Adrenal gland (tissue), 12 donors: ENCODE results near the gene ALDH16A1. TPM values are rescaled to one million over a fixed set of nuclear protein-coding genes. Genes with fewer than 3 reads are reported as not detected.

Experiments
- DNase-seq, 7 donors: peaks; one replicate each; pipeline ENCODE4 v3.0.0-alpha.2; 2019 to 2020
- H3K27ac ChIP-seq, 5 donors: fragments of 200-600 bp; sonication (generic) in 4 of 5; 1 replicate in 3 of 5; 2 replicates in 2 of 5; pipeline versions ENCODE4 v1.5.1 to v1.8.0; 2016 to 2020; ENCODE audit warnings: mild to moderate bottlenecking in 1 of 5
- H3K27me3 ChIP-seq: fragments of 200-600 bp; 2 replicates; pipeline ENCODE4 v1.8.0; 2021
- H3K36me3 ChIP-seq, 2 donors: fragments of 200-600 bp; replicated peaks in 1 of 2; 1 replicate in 1 of 2; 2 replicates in 1 of 2; pipeline versions ENCODE4 v1.5.1 to v1.8.0; 2018 to 2022
- H3K4me1 ChIP-seq, 2 donors: fragments of 200-600 bp; replicated peaks in 1 of 2; 1 replicate in 1 of 2; 2 replicates in 1 of 2; pipeline versions ENCODE4 v1.5.1 to v1.8.0; 2018 to 2021
- H3K4me3 ChIP-seq, 4 donors: fragments of 200-600 bp; sonication (generic) in 3 of 4; one replicate each; pipeline ENCODE4 v1.5.1; 2016 to 2018
- H3K9me3 ChIP-seq, 3 donors: fragments of 200-600 bp; sonication (generic) in 1 of 3; replicated peaks in 1 of 3; 1 replicate in 2 of 3; 2 replicates in 1 of 3; pipeline versions ENCODE4 v1.5.1 to v1.8.0; 2016 to 2021
- POLR2A ChIP-seq, 2 donors: fragments of 450-650 bp; IDR thresholded peaks; one replicate each; pipeline ENCODE4 v1.6.1; 2017; ENCODE audit warnings: antibody characterized with exemption in 2 of 2, mild to moderate bottlenecking in 2 of 2, moderate library complexity in 1 of 2
- WGBS, 4 donors: extraction: QIAGEN DNeasy Blood & Tissue Kit in 2 of 4; methylation state at CpG; one replicate each; pipeline versions ENCODE4 v1.1.5 to v1.1.7; 2013 to 2017; 5-methylcytosine and 5-hydroxymethylcytosine counted together
- intact Hi-C, 2 donors: fragments of 100-400 bp; cut with DNase I; formaldehyde crosslinking; loops; one replicate each; pipeline versions ENCODE4 v1.14.1 to v1.15.0; 2022 to 2023
- polyA plus RNA-seq, 3 donors: library from polyadenylated mRNA; stranded (reverse); fragments of 200-250 nt in 2 of 3; fragments of 350-450 nt in 1 of 3; fragmentation: Illumina TruSeq in 1 of 3; extraction: RNeasy Lipid Tissue Mini Kit (QIAGEN cat#74804) in 1 of 3; gene quantifications; one replicate each; pipeline ENCODE4 v1.2.3, GENCODE V29; 2013 to 2014
- total RNA-seq, 9 donors: library from RNA; depleted of rRNA in 4 of 9; stranded (reverse); fragments of >200 nt in 4 of 9; fragments of 120-200 nt in 1 of 9; fragmentation: NEBNext Ultra II Directional in 1 of 9; extraction: Animal tissue kit (Norgen Biotek cat#: 25700) in 1 of 9; gene quantifications; one replicate each; pipeline versions ENCODE4 v1.1.0 to v1.2.4, GENCODE V29; 2013 to 2023
- TF ChIP-seq, protein P1 (sequence below), 6 experiments: fragments of 450-650 bp in 4 of 6; fragments of 200-600 bp in 2 of 6; sonication (generic) in 1 of 6; IDR thresholded peaks; 1 replicate in 5 of 6; 2 replicates in 1 of 6; pipeline versions ENCODE4 v1.5.1 to v1.8.0; 2016 to 2021; ENCODE audit warnings: antibody characterized with exemption in 6 of 6, mild to moderate bottlenecking in 2 of 6, moderate library complexity in 1 of 6
- donor health status: healthy with polysubstance abuse.
- donor health status: Bipolar disorder and iron deficiency.
- donor health status: DM: yes; HTN: yes; CAD: no.
- donor health status: DM: no; HTN: no; CAD: no.
- donor health status: DM: no; HTN: no; CAD: no.
- donor health status: DM: yes; HTN: yes; CAD: no.

ALDH16A1 gene
- total and polyA plus RNA-seq, 12 donors, result 3.6 to 95.5 (median 29.7) TPM

DNA sequence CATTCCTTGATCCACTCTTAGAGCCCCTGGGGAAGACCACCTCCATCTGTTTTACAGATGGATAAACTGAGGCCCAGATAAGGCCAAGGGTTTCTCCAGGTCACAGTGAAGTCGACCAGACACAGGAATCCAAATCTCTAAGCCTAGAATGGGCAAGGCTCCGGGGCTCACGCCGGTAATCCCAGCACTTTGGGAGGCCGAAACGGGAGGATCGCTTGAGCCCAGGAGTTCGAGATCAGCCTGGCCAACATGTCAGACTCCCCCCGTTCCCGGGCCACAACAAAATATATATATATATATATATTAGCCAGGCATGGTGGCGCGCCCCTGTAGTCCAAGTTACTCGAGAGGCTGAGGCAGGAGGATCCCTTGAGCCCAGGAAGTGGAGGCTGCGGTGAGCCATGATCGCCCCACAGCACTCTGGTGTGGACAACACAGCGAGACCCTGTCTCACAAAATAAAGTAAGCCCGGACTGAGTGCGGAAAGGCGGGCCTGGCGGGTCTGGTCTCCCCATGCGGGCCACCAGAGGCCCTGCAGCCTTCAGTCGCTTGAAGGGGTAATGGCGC, 33.8 kb downstream of the ALDH16A1 start:
- TF ChIP-seq POLR2A (IDR thresholded peaks at IDR 0.05), result no peak
- TF ChIP-seq, protein P1, sequence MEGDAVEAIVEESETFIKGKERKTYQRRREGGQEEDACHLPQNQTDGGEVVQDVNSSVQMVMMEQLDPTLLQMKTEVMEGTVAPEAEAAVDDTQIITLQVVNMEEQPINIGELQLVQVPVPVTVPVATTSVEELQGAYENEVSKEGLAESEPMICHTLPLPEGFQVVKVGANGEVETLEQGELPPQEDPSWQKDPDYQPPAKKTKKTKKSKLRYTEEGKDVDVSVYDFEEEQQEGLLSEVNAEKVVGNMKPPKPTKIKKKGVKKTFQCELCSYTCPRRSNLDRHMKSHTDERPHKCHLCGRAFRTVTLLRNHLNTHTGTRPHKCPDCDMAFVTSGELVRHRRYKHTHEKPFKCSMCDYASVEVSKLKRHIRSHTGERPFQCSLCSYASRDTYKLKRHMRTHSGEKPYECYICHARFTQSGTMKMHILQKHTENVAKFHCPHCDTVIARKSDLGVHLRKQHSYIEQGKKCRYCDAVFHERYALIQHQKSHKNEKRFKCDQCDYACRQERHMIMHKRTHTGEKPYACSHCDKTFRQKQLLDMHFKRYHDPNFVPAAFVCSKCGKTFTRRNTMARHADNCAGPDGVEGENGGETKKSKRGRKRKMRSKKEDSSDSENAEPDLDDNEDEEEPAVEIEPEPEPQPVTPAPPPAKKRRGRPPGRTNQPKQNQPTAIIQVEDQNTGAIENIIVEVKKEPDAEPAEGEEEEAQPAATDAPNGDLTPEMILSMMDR (IDR thresholded peaks at IDR 0.05), result peak in 2 of 6 experiments; percentile 16 to 36
- Histone ChIP-seq H3K27ac (peak overlapping the region in 3 of 5 donors; percentile 65 to 84 (median 80)), H3K36me3 (peaks cover 0 to 27% of the 10 kb centered on the region in 2 donors), H3K4me1 (peaks cover 14 to 27% of the 10 kb centered on the region in 2 donors), H3K9me3 (no peaks in the 10 kb centered on the region), H3K4me3 (no peak overlapping the region), H3K27me3 (no peaks in the 10 kb centered on the region)
- 62 to 95% (median 78%) methylated on average over 4 to 23 of the region's 23 CpGs for WGBS, 4 donors
- no peak for DNase-seq
- intact Hi-C loops, result no loop called here

DNA sequence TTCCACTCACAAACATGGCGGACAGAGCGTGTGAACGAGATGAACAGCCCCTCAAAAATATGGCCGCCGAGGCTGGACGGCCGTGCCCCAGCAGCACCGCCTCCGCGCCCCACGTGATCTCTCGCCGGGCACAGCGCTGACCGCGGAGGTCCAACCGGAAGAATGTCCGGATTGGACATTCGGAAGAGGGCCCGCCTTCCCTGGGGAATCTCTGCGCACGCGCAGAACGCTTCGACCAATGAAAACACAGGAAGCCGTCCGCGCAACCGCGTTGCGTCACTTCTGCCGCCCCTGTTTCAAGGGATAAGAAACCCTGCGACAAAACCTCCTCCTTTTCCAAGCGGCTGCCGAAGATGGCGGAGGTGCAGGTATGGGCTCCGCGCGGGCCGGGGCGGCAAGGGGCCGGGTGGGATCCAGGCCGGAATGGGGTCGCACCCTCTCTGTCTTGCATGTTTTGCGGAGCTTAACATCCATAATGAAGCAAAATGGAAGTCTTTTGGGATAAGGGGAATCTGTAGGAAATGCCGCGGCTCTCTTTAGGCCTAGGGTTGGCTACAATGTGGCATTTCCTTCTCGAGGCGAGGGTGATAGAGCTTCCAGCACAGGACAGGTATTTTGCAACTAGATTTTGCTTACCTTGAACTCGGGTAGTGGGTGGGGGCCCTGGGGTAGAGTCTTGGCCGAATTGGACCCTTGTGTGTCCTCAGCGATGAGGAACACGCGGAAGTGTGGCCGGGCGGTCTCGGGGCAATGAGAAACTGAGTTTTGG, 34.4 kb downstream of the ALDH16A1 start, which contains the start of gene RPL13A:
Gene RPL13A, plus strand, starts transcription at position 332 of the 769 bp plus-strand sequence. Its CDS starts 22 bp downstream, at position 354.
- H3K4me3 ChIP-seq, result peak within 1 kb of the TSS; percentile 79 to 99 (median 86)
- no peaks in the 10 kb centered on the region for H3K9me3 ChIP-seq
- peak; percentile 100 for DNase-seq
- peak within 1 kb of the TSS; percentile 76 to 92 (median 89) for H3K27ac ChIP-seq
- no peaks in the 10 kb centered on the region for H3K27me3 ChIP-seq
- peak; percentile 99 for TF ChIP-seq POLR2A (IDR thresholded peaks at IDR 0.05)
- TF ChIP-seq, protein P1 (IDR thresholded peaks at IDR 0.05), result no peak
- 0 to 1% (median 0%) methylated on average over 21 to 57 of the region's 57 CpGs for WGBS, 4 donors
- intact Hi-C loops, result no loop called here
- H3K36me3 ChIP-seq, result peaks cover 0 to 34% of the 10 kb centered on the region in 2 donors
- H3K4me1 ChIP-seq, result peaks cover 14 to 27% of the 10 kb centered on the region in 2 donors

DNA sequence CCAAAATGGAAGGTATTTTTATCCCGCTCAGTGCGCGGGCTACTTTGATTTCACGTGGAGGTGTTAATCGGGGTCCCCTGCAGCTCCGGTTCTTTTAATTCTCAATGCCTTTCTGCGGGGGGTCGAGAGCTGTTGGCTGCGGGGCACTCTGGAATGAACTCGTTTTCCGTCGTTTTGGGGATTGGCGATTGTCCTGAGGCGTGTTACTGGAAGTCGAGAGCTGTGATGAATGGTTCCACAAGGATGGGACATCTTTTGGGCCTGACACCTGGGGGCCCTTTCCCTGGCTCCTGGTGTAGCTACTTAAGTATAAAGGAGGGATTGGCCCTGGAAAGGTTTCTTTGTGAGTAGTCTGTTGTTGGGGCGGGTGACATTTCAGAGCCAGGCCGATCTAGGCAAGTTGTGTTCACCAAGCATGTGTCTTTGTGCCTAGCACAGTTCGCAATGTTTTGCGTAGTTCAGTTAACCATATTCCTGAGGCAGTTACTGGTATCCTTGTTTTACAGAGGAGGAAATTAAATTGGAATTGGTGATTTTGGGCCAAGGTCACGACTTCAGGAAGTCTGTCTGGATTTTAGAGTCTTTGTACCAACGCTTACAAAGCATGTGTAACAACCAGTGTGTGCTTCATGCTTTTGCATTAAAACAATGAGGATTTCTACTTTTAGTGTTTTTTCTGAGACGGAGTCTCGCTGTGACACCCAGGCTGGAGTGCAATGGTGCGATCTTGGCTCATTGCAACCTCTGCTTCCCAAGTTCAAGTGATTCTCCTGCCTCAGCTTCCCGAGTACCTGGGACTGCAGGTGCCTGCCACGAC, 35.2 kb downstream of the ALDH16A1 start:
- intact Hi-C loops, result no loop called here
- Histone ChIP-seq H3K9me3 (no peaks in the 10 kb centered on the region), H3K36me3 (peaks cover 0 to 41% of the 10 kb centered on the region in 2 donors), H3K27ac (peak overlapping the region; percentile 76 to 92 (median 89)), H3K27me3 (no peaks in the 10 kb centered on the region), H3K4me3 (peak overlapping the region; percentile 79 to 99 (median 86)), H3K4me1 (peaks cover 14 to 27% of the 10 kb centered on the region in 2 donors)
- DNase-seq, result no peak
- WGBS, 4 donors, result 0 to 1% (median 1%) methylated on average over 17 to 26 of the region's 26 CpGs
- no peak for TF ChIP-seq POLR2A (IDR thresholded peaks at IDR 0.05)
- TF ChIP-seq, protein P1 (IDR thresholded peaks at IDR 0.05), result no peak
